Measurements from ENCODE around the gene SLC7A8. TPM values are rescaled to one million over a fixed set of nuclear protein-coding genes. Genes with fewer than 3 reads are reported as not detected.

SLC7A8 gene
- total and polyA plus RNA-seq, 2 of the 4 experiments (the other 2 are of a cell fraction): 0.31 TPM; not detected in 1

GRCh38 chr14:23128969-23129758 is 54.3 kb downstream of the SLC7A8 start:
- WGBS, 2 experiments (ENCODE audit: extremely low coverage in 2 of 2, insufficient read length in 1 of 2): 83% methylated on average over 2 of the region's 7 CpGs; no CpG with 5 or more reads in 1 of the 2 experiments
- dilution Hi-C loops (cut with HindIII; ENCODE audit: low sequenced_read_pairs, unreplicated experiment): no loop called here
- Histone ChIP-seq H3K4me1 (ENCODE audit: control insufficient read depth, insufficient read depth, low read length) (no peaks in the 10 kb centered on the region), H3K56ac (ENCODE audit: extremely low read depth, insufficient read depth, low read length) (no peak overlapping the region), H2BK20ac (ENCODE audit: low read depth, low read length) (no peak overlapping the region), H4K20me1 (ENCODE audit: insufficient read depth, low read length) (no peaks in the 10 kb centered on the region), H3K4me2 (ENCODE audit: low read depth, low read length) (no peak overlapping the region), H2AK5ac (ENCODE audit: low read depth, low read length) (no peak overlapping the region), H3K36me3 (ENCODE audit: control insufficient read depth, insufficient read depth, low read length) (no peaks in the 10 kb centered on the region), H4K5ac (ENCODE audit: low read depth, low read length) (no peak overlapping the region), H3K79me1 (ENCODE audit: low read depth in 1 of 2, low read length in 2 of 2) (no peaks in the 10 kb centered on the region), H3K27me3 (ENCODE audit: control insufficient read depth, insufficient read depth, low read length) (peaks cover 30% of the 10 kb centered on the region), H3K18ac (ENCODE audit: low read depth, low read length) (no peak overlapping the region), H4K8ac (ENCODE audit: low read depth in 2 of 2, low read length in 2 of 2) (no peak overlapping the region), H4K91ac (ENCODE audit: insufficient read depth, low read depth, low read length) (no peak overlapping the region), H3K9me1 (ENCODE audit: insufficient read depth, low read length) (no peaks in the 10 kb centered on the region), H3K14ac (replicated peaks; ENCODE audit: low read depth, low read length) (no peak overlapping the region), H3K4me3 (ENCODE audit: insufficient read depth, low read depth, low read length) (no peak overlapping the region), H2AFZ (replicated peaks; ENCODE audit: low read length, poor library complexity) (no peak overlapping the region), H3K23ac (ENCODE audit: low read depth, low read length) (no peak overlapping the region), H2BK5ac (ENCODE audit: low read depth, low read length, poor library complexity, severe bottlenecking) (no peak overlapping the region), H3K9ac (ENCODE audit: low read depth, low read length) (no peak overlapping the region), H3K27ac (ENCODE audit: insufficient read depth, low read length) (no peak overlapping the region), H3K4ac (ENCODE audit: low read depth, low read length) (no peak overlapping the region), H2AK9ac (replicated peaks; ENCODE audit: low read depth, low read length, poor library complexity) (no peak overlapping the region), H2BK15ac (ENCODE audit: low read depth, low read length) (no peak overlapping the region), H2BK120ac (ENCODE audit: low read depth, low read length) (no peak overlapping the region), H3K9me3 (ENCODE audit: control insufficient read depth, insufficient read depth, low read length) (no peaks in the 10 kb centered on the region)
- in situ Hi-C loops (cut with MboI; ENCODE audit: low sequenced_read_pairs): loop anchor here (5.0 kb wide), 1 partner anchor 53 kb away; the partner anchor contains the start of gene SLC7A8
- ChIA-PET POLR2A (ENCODE audit: unreplicated experiment) (no interaction called here), CTCF (interaction anchor here (2.3 kb wide), 1 partner anchor 58 kb away, joined by 9 read pairs; no protein-coding TSS in a partner anchor)
- ATAC-seq (ENCODE audit: low read depth) (no peak), DNase-seq (no peak)
- no TSS peak for BruUV-seq (replicated peaks)
- intact Hi-C loops (cut with micrococcal nuclease): no loop called here
- no peak for TF ChIP-seq MXI1 (IDR thresholded peaks at IDR 0.05; ENCODE audit: borderline replicate concordance, low read depth, low read length)
- no peak for TF ChIP-seq RAD21 (IDR thresholded peaks at IDR 0.05; ENCODE audit: low read length)
- no peak for TF ChIP-seq MAZ (IDR thresholded peaks at IDR 0.05; ENCODE audit: borderline replicate concordance, low read depth, low read length)
- no peak for TF ChIP-seq POLR2A (IDR thresholded peaks at IDR 0.05; ENCODE audit: low read depth, low read length)
- no peak for TF ChIP-seq BHLHE40 (IDR thresholded peaks at IDR 0.05; ENCODE audit: low read depth, low read length)
- TF ChIP-seq SMC3 (IDR thresholded peaks at IDR 0.05; ENCODE audit: low read depth, low read length): no peak
- no peak for TF ChIP-seq MAFK (IDR thresholded peaks at IDR 0.05; ENCODE audit: low read depth, low read length)
- TF ChIP-seq USF2 (IDR thresholded peaks at IDR 0.05; ENCODE audit: low read depth, low read length): no peak
- no peak for TF ChIP-seq CHD1 (IDR thresholded peaks at IDR 0.05; ENCODE audit: low read depth, low read length)
- no peak for TF ChIP-seq FOS (IDR thresholded peaks at IDR 0.05; ENCODE audit: low read depth, low read length)
- TF ChIP-seq, protein P1, sequence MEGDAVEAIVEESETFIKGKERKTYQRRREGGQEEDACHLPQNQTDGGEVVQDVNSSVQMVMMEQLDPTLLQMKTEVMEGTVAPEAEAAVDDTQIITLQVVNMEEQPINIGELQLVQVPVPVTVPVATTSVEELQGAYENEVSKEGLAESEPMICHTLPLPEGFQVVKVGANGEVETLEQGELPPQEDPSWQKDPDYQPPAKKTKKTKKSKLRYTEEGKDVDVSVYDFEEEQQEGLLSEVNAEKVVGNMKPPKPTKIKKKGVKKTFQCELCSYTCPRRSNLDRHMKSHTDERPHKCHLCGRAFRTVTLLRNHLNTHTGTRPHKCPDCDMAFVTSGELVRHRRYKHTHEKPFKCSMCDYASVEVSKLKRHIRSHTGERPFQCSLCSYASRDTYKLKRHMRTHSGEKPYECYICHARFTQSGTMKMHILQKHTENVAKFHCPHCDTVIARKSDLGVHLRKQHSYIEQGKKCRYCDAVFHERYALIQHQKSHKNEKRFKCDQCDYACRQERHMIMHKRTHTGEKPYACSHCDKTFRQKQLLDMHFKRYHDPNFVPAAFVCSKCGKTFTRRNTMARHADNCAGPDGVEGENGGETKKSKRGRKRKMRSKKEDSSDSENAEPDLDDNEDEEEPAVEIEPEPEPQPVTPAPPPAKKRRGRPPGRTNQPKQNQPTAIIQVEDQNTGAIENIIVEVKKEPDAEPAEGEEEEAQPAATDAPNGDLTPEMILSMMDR (conservative IDR thresholded peaks at IDR 0.05; ENCODE audit: low read depth, low read length): no peak
- no peak for TF ChIP-seq RFX5 (IDR thresholded peaks at IDR 0.05; ENCODE audit: low read depth, low read length)
- TF ChIP-seq CEBPB (IDR thresholded peaks at IDR 0.05; ENCODE audit: low read depth, low read length): no peak
- TF ChIP-seq NFE2L2 (IDR thresholded peaks at IDR 0.05; ENCODE audit: low read depth, low read length): no peak
- TF ChIP-seq ELK1 (IDR thresholded peaks at IDR 0.05; ENCODE audit: borderline replicate concordance, low read depth, low read length): no peak

All from IMR-90 (cell line).